HFF-Myc (cell line): Measurements from ENCODE around the gene RNF151.

ENCODE experiments used
- DNase-seq: peaks from one replicate; pipeline ENCODE4 v3.0.0-alpha.2; 2011; ENCODE audit warnings: low read depth; ENCODE audit errors: extremely low read depth
- H3K4me3 ChIP-seq: replicated peaks from 2 replicates; pipeline ENCODE4 v1.5.1; 2011; ENCODE audit warnings: low read depth, mild to moderate bottlenecking, control low read depth, low read length
- CTCF ChIP-seq: IDR thresholded peaks from 2 replicates; pipeline ENCODE4 v1.5.1; 2012; ENCODE audit warnings: mild to moderate bottlenecking, low read depth, low read length, control low read depth; ENCODE audit errors: missing control alignments

Gene RNF151

GRCh38 chr16:1940273-1941161 is 26.1 kb upstream of the RNF151 start:
- TF ChIP-seq CTCF: no peak
- DNase-seq: no peak
- H3K4me3 ChIP-seq: no peak overlapping the region

GRCh38 chr16:1941162-1942046 is 25.3 kb upstream of the RNF151 start:
- 0 out of 2 replicates have a peak overlapping the region, but pooled peaks have one; percentile 80 for H3K4me3 ChIP-seq
- no peak for TF ChIP-seq CTCF
- no peak for DNase-seq

- TF ChIP-seq CTCF: no peak
- peak overlapping the region; percentile 80 for H3K4me3 ChIP-seq
- DNase-seq: no peak
Measured at GRCh38 chr16:1942047-1942809, 24.4 kb upstream of the RNF151 start.

GRCh38 chr16:1942810-1943726 is 23.6 kb upstream of the RNF151 start, which contains the start of gene MSRB1:
MSRB1 (minus strand) TSS chr16:1943199; CDS start chr16:1943156, 43 bp downstream.
- no peak for TF ChIP-seq CTCF
- peak; percentile 90 for DNase-seq
- peak within 1 kb of the TSS; percentile 80 for H3K4me3 ChIP-seq

GRCh38 chr16:1944612-1945199 is 21.9 kb upstream of the RNF151 start:
- no peak overlapping the region for H3K4me3 ChIP-seq
- DNase-seq: no peak
- TF ChIP-seq CTCF: no peak
